Epithelial cell of proximal tubule (primary cell): Measurements from ENCODE around the gene PNPO. TPM values are rescaled to one million over a fixed set of nuclear protein-coding genes. Genes with fewer than 3 reads are reported as not detected.
A peak's percentile ranks its signal among the peaks of the same experiment; 100 is the strongest.

Experiments
- DNase-seq: peaks from one replicate; pipeline ENCODE4 v3.0.0-alpha.2; 2011; ENCODE audit warnings: low read depth
- H3K4me3 ChIP-seq: 2 replicates; pipeline ENCODE4 v1.5.1; 2011; ENCODE audit warnings: low read depth, mild to moderate bottlenecking, low read length
- CTCF ChIP-seq: conservative IDR thresholded peaks from 2 replicates; pipeline ENCODE4 v1.5.1; 2012; ENCODE audit warnings: low read depth, mild to moderate bottlenecking, low read length
- total RNA-seq: library from RNA; depleted of rRNA; stranded (reverse); fragments of >200 nt; gene quantifications from 2 replicates; pipeline ENCODE4 v1.2.3, GENCODE V29; 2015

The PNPO gene
- 39.5 and 47.6 TPM in 2 replicates for total RNA-seq

DNA sequence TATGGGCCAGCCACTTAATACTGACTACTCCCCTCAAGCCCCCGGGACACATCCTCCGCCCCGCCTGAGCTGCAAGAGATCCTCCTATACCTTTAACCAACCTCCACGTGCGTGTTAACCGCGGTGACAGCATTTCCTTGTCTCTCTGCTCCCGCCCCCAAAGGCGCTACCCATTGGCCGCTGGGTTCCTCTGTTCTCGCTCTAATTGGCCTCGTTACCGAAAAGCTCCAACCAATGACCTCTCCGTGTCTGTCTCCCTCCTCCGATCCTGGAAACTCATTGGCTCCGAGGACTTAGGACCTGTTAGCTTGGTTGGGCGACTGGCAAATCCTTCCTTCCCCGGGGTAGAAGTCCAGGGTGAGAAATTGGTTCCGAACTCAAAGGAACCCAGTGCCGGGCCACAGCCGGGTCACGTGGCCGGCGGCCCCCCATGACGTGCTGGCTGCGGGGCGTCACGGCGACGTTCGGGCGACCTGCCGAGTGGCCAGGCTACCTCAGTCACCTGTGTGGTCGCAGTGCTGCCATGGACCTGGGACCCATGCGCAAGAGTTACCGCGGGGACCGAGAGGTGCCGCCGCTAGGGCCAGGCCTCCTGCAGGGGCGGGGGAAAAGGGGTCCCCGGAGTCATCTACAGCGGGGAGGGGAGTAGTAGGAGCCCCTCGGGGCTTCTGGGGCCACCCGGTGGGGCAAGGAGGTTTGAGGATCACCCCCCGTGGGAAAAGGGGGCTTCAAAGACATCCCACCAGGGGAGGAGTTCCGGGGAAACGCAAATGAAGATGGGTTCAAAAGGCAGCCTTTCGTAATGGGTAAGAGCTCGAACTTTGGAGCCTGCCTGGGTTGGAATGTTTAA lies at the start of gene PNPO:
TSS of gene PNPO (plus strand) at position 326 of the 850 bp plus-strand sequence. CDS start at position 431, 105 bp downstream.
- H3K4me3 ChIP-seq: peak within 1 kb of the TSS; percentile 90
- TF ChIP-seq CTCF: peak; percentile 26
- DNase-seq: peak; percentile 96

- H3K4me3 ChIP-seq: peak overlapping the region; percentile 90
- DNase-seq: no peak
- TF ChIP-seq CTCF: peak; percentile 12
Observed at GRCh38 chr17:47894498-47895346, 46.6 kb upstream of the PNPO start.

DNA sequence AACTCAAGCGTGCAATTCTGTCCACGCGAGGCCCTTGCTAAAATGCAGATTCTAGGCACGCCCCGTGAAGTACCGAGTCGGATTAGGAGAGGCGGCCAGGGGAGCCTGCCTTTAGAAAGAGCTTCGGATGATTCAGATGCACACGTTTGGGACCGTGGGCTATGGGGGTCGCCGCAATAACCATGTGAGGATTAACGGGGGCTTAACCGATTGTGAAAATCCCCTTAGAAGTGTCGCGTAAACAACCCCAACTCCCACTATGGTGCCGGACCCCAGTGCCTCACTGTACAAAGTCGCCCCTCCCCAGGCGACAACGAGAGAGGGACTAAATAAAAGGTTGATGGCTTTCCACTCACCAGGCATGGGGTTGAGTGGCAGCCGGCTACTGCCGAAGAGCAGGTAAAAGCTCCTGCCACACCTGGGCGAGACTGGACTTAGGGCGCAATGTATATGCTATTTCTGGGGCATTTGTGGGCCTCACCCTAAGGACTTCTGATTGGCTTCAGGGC lies 46.0 kb upstream of the PNPO start:
- no peak for TF ChIP-seq CTCF
- peak overlapping the region; percentile 90 for H3K4me3 ChIP-seq
- no peak for DNase-seq

- peak; percentile 100 for DNase-seq
- H3K4me3 ChIP-seq: peak within 1 kb of the TSS; percentile 97
- no peak for TF ChIP-seq CTCF
Observed at GRCh38 chr17:47895856-47896671, 45.3 kb upstream of the PNPO start, which contains the start of gene SP2. TSS of gene SP2 (plus strand) at chr17:47896236. CDS start at chr17:47896287, 51 bp downstream.

DNA sequence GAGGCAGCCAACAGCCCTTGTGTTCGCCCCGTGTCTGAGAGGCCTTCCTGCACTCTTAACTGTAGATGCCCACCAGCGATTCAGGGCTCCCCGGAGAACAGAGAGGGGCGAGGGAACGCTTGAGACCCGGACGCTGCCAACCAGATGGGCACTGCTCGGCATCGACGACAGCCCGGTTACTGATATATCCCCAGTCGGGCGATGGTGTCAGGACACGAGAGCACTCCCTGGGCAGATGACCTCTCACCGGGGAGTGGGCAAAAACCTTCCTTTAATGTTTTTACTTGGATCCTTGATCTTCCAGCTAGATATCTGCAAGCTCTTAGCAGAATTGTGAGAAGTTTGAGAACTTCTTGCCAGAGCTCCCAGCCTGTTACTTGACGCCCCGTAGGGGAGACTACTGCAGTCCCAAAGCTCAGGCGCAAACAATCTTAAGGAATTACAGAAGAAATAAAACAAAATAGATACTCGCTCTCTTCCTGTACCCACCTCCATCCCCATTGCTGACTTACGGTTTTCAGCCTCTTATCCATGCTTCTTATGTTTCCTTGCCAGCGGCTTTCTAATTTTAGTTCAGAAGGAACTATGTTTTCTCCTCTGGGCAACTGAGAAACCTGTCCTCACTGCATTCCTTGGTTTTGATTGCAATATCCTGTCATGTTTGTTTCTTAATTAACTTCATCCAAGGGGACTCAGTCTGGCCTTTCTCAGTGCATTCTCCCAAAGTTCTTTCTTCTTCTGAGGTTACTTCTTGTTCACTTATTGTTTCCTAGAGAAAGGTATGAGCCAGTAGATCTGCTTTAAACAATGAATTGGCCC lies 44.5 kb upstream of the PNPO start:
- H3K4me3 ChIP-seq: peak overlapping the region; percentile 97
- DNase-seq: no peak
- TF ChIP-seq CTCF: no peak

DNA sequence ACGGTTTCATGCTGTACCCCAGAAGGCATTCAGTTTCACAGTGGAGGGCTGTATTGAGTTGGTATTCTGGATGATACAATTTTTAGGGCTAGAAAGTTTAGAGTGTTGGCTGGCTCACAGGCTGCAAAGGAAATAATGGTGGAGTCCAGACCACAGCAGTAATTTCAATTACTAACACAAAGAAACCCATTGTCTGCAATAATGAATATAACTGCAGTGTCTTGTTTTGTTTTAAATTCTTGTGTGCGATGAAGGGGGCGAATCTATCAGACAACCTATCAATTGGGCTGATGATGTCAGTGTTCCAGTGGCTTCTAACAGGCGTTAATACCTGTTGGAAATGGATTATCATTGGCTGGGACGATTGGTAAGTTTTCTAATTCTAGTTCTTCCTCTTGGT lies 43.8 kb upstream of the PNPO start:
- peak overlapping the region; percentile 97 for H3K4me3 ChIP-seq
- DNase-seq: no peak
- TF ChIP-seq CTCF: no peak
